VCaP (cell line): ENCODE measurements around the gene NQO2.

Experiments used
- H3K27ac ChIP-seq: fragments of 450-650 bp; 2 replicates; pipeline ENCODE4 v1.5.1; 2017
- CTCF ChIP-seq: fragments of 450-650 bp; conservative IDR thresholded peaks from 2 replicates; pipeline ENCODE4 v1.5.1; 2017; ENCODE audit warnings: mild to moderate bottlenecking, moderate library complexity

NQO2 gene, protein sequence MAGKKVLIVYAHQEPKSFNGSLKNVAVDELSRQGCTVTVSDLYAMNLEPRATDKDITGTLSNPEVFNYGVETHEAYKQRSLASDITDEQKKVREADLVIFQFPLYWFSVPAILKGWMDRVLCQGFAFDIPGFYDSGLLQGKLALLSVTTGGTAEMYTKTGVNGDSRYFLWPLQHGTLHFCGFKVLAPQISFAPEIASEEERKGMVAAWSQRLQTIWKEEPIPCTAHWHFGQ

DNA sequence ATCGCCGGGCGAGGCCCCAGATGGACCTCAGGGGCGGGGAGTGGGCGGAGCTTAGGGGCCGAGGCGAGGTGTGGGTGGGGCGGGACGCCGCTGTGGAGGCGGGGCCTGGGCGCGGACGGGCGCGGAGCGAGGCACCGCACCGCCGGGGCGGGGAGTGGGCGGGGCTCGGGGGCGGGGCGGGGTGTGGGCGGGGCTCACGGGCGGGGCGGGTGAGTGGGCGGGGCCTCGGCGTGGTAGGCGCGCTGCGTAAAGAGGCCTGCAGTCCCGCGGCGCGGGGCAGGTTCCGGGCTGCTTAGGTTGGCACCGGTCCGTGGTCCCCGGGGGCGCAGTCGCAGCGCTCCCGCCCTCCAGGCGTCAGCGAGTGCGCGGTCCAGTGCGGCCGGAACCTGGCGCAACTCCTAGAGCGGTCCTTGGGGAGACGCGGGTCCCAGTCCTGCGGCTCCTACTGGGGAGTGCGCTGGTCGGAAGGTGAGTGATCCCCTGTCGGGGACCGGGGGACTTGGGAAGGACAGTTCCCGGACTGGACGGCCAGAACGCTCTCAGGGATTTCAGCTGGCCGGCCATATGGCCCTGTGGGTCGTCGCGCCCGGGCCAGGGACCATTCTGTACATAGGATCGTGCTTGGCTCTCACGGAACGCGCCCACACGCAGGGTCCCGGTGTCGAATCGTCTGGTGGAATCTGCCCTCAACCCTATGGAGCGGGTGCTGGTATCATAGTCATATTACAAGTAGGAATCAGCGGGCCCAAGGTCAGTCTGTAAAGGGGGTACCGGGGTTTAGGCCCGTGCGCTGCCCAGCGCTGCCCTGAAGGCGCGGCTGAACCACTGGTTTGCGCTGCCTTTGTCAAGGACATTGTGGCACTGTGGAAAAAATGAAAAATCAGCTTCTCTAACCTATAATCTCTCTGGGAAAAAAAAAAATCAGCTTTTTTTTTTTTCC is at the start of gene NQO2:
TSS of gene NQO2 (plus strand) at position 277 of the 940 bp plus-strand sequence. CDS start 6,659 bp downstream, outside the sequence.
- TF ChIP-seq CTCF, result no peak
- peak within 1 kb of the TSS; percentile 67 for H3K27ac ChIP-seq

- H3K27ac ChIP-seq, result no peak overlapping the region
- no peak for TF ChIP-seq CTCF
Observed at GRCh38 chr6:2950713-2951112, 49.0 kb upstream of the NQO2 start.

DNA sequence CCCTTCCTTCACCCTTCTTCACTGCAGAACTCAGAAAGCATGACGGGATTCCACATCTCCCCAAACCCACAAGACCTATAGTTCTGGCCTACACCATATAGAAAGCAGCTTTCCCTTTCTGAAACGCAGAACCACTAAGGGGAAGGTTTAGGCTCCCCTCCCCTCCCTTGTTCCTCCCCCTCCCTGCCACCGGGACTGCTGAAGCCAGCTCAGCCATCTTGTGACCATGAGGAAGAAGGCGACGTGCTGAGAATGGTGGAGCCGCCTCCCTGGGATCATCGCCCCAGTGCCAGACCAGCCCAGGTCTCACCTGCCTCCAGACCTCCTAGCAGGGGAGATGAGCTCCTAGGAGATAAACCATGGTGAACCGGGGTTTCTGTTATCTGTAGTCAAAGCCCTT is 48.0 kb upstream of the NQO2 start:
- no peak overlapping the region for H3K27ac ChIP-seq

DNA sequence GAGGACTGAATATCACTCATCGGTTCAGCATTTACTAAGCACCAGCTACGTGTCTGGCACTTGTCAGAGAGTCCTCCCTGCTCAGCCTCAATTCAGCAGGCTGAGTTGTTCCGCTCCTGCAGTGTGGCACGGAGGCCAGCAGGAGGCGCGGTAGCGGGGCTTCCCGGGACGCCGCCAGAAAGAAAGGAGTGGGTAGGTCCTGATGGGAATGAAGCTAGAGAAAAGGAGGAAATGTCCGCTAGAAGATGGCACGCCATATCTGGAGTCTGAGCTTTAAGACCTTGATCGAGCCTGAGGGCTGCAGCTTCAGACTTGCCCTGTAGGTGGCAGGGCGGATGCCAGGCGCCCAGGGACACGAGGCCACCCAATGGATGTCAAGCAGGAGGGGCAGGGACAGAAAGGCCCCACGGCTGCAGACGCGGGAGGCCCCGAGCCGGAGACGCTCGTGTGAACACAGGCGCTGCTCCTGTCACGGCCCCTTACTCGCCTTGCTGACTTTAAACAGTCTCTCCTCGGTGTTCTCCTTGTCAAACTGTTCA is 47.1 kb upstream of the NQO2 start:
- H3K27ac ChIP-seq, result no peak overlapping the region
- peak; percentile 81 for TF ChIP-seq CTCF

More for the DNA sequence above, 48.0 kb upstream of the NQO2 start:
- no peak for TF ChIP-seq CTCF

GRCh38 chr6:2953098-2953497 is 46.6 kb upstream of the NQO2 start:
- TF ChIP-seq CTCF, result no peak

GRCh38 chr6:2956930-2957685 is 42.6 kb upstream of the NQO2 start:
- TF ChIP-seq CTCF, result no peak

More at GRCh38 chr6:2953098-2953497, 46.6 kb upstream of the NQO2 start:
- no peak overlapping the region for H3K27ac ChIP-seq

More at GRCh38 chr6:2956930-2957685, 42.6 kb upstream of the NQO2 start:
- peak overlapping the region; percentile 90 for H3K27ac ChIP-seq
